Cardiac muscle cell (in vitro differentiated cells and primary cell): Measurements from ENCODE around the gene CHST7. TPM values are rescaled to one million over a fixed set of nuclear protein-coding genes. Genes with fewer than 3 reads are reported as not detected.

ENCODE experiments used
- DNase-seq, 2 donors: peaks; one replicate each; pipeline versions ENCODE4 v3.0.0 to v3.0.0-alpha.2; 2010 to 2017; ENCODE audit warnings: low read depth in 1 of 2, low spot score in 1 of 2
- H3K27ac ChIP-seq: fragments of 200-600 bp; sonication (generic); 2 replicates; pipeline ENCODE4 v1.5.1; 2016
- H3K27me3 ChIP-seq: fragments of 200-600 bp; sonication (generic); 2 replicates; pipeline ENCODE4 v1.6.0; 2016; ENCODE audit warnings: control low read depth
- H3K36me3 ChIP-seq: fragments of 200-600 bp; sonication (generic); 2 replicates; pipeline ENCODE4 v1.5.1; 2016; ENCODE audit warnings: control low read depth
- H3K4me1 ChIP-seq: fragments of 200-600 bp; sonication (generic); 2 replicates; pipeline ENCODE4 v1.8.1; 2017; ENCODE audit warnings: low read depth, mild to moderate bottlenecking, mixed run types
- H3K4me3 ChIP-seq: fragments of 200-600 bp; sonication (generic); 2 replicates; pipeline ENCODE4 v1.5.1; 2016; ENCODE audit warnings: mild to moderate bottlenecking
- H3K9me3 ChIP-seq: fragments of 200-600 bp; sonication (generic); 2 replicates; pipeline ENCODE4 v1.5.1; 2017; ENCODE audit warnings: low read depth, mild to moderate bottlenecking, control low read depth
- polyA plus RNA-seq: library from polyadenylated mRNA; unstranded; fragments of >200 nt; fragmentation: Nextera tagmentation; extraction: Ambion mirVana; gene quantifications from 2 replicates; pipeline ENCODE4 v1.2.1, GENCODE V29; 2016
- total RNA-seq: library from RNA; depleted of rRNA; stranded (reverse); fragments of >200 nt; gene quantifications from 2 replicates; pipeline ENCODE4 v1.2.3, GENCODE V29; 2016
- TF ChIP-seq, protein P1 (sequence below): IDR thresholded peaks from 2 replicates; pipeline ENCODE4 v1.5.1; 2012; ENCODE audit warnings: low read depth, mild to moderate bottlenecking, low read length

CHST7 gene
- total and polyA plus RNA-seq, 2 experiments from 2014 or later = 5.6 to 6.6 TPM

DNA sequence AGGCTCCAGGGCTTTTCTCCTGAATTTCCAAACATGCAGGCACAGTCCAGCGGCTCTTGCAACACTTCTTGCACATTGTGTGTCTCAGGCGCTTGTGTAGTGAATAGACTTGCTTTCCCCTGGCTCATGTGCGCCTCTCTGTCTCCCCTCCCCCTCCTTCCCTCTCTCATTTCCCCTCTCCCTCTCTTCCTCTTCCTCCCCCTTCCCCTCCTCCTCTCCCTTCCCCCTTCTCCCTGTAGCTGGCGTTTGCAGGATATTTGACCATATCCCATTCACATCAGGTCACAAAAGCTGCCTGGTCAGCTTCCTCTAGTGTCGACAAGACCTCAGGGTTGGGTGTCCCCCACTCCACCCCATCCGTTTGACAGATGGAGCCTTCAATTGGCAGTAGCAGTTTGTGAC lies 2.4 kb downstream of the CHST7 start:
- DNase-seq = peak in 1 of 2 donors; percentile 74
- Histone ChIP-seq H3K9me3 (no peaks in the 10 kb centered on the region), H3K4me3 (no peak overlapping the region), H3K27me3 (peaks cover 11% of the 10 kb centered on the region), H3K27ac (no peak overlapping the region), H3K36me3 (no peaks in the 10 kb centered on the region), H3K4me1 (no peaks in the 10 kb centered on the region)
- TF ChIP-seq, protein P1, sequence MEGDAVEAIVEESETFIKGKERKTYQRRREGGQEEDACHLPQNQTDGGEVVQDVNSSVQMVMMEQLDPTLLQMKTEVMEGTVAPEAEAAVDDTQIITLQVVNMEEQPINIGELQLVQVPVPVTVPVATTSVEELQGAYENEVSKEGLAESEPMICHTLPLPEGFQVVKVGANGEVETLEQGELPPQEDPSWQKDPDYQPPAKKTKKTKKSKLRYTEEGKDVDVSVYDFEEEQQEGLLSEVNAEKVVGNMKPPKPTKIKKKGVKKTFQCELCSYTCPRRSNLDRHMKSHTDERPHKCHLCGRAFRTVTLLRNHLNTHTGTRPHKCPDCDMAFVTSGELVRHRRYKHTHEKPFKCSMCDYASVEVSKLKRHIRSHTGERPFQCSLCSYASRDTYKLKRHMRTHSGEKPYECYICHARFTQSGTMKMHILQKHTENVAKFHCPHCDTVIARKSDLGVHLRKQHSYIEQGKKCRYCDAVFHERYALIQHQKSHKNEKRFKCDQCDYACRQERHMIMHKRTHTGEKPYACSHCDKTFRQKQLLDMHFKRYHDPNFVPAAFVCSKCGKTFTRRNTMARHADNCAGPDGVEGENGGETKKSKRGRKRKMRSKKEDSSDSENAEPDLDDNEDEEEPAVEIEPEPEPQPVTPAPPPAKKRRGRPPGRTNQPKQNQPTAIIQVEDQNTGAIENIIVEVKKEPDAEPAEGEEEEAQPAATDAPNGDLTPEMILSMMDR = no peak

DNA sequence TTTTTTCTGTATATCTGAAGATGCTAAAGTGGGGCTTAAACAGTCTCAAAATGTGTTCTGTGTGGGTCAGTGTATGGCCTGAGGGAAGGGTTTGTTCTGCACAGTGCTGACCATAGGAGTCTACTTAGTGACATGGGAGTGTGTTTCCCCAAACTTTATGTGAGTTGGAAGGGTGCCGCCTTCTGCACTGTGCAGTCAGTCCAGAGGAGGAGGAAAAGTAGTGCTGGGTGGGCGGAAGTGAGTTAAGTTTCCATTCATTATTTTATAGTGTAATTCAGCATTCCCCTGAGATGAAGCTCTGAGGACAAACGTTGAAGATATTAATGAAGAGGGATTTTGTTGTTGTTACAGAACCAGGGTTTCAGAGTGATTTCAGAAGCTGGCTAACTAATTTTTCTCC lies 2.9 kb downstream of the CHST7 start:
- Histone ChIP-seq H3K9me3 (no peaks in the 10 kb centered on the region), H3K4me3 (no peak overlapping the region), H3K36me3 (no peaks in the 10 kb centered on the region), H3K27me3 (peaks cover 11% of the 10 kb centered on the region), H3K27ac (no peak overlapping the region), H3K4me1 (no peaks in the 10 kb centered on the region)
- DNase-seq = peak in 1 of 2 donors; percentile 54
- TF ChIP-seq, protein P1 = no peak

DNA sequence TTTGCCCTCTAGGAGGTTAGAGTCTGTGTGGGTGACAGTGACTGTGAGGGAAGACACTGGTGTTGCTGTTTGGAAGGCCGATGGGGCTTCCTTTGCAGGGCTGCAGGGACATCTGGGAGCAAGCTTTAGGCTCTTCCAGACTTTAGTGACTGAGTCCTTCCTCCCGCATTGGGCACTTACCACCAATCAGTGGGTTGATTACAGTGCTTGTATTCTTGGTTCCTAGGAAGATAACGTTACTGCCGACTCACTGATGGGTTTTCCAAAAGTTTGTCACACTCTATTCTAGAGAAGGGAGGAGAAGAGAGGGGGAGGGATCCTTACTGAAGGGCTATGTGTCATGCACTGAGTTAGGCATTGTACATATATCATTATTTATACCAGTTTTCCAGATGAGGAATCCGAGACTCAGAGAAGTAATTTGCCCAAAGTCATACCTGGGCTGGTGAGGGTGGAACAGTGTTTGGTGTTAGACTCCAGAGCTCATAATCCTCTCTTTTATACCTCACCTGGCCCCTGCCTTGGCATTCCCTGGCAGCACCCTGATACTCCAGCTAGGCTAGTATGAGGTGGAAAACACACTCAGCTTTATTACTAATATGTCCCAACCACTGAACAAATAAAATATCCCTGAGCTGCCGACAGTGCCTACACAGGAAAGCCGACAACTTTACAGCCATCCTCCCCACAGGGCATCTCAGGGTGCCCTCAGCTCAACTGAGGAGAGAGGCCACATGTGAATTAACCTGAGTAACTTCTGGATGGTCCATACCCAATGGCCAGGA lies 3.8 kb downstream of the CHST7 start:
- Histone ChIP-seq H3K36me3 (no peaks in the 10 kb centered on the region), H3K9me3 (no peaks in the 10 kb centered on the region), H3K27ac (no peak overlapping the region), H3K4me3 (no peak overlapping the region), H3K4me1 (no peaks in the 10 kb centered on the region), H3K27me3 (peaks cover 11% of the 10 kb centered on the region)
- DNase-seq = peak in 1 of 2 donors; percentile 38
- TF ChIP-seq, protein P1 = no peak

DNA sequence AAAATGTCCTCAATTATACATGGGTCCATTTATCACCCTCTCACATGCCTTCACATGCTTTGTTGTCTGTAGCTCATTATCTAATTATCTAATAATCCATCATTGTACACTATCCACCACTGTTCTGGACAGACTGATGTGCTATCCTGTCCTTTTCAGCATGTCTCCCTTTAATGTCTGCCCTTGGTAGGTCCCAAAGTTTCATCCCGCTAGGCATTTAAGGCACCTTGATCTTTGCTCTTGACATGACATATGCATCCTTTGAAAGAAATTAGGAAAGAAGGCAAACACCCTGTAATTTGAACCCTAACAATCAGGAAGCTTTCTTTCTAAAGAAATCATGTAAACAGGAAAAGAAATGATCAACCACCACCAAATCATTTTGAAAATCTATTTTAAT lies 5.7 kb downstream of the CHST7 start:
- Histone ChIP-seq H3K4me3 (no peak overlapping the region), H3K27me3 (peaks cover 9% of the 10 kb centered on the region), H3K27ac (no peak overlapping the region), H3K36me3 (no peaks in the 10 kb centered on the region), H3K4me1 (no peaks in the 10 kb centered on the region), H3K9me3 (no peaks in the 10 kb centered on the region)
- TF ChIP-seq, protein P1 = no peak
- DNase-seq = no peak

DNA sequence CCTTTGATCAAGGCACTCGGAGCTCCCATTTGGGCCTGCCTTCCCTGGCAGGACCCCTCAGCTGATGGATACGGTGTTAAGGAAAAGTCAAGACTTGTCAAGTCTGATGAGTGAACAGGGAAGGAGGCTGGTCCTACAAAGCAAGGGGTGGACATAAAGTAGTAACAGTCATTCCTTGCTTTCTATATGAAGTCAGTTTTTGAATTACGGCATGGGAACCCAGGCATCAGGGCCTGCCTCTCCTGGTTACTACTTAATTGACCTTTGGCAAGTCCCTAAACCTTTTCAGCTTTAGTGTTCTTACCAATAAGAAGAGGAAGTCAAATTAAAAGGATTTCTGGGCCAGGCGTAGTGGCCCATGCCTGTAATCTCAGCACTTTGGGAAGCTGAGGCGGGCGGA lies 7.0 kb downstream of the CHST7 start:
- Histone ChIP-seq H3K4me1 (no peaks in the 10 kb centered on the region), H3K27ac (no peak overlapping the region), H3K27me3 (no peaks in the 10 kb centered on the region), H3K9me3 (no peaks in the 10 kb centered on the region), H3K4me3 (no peak overlapping the region), H3K36me3 (no peaks in the 10 kb centered on the region)
- TF ChIP-seq, protein P1 = no peak
- no peak for DNase-seq
